SK-N-SH (cell line): Measurements from ENCODE around the gene PLEKHG7. TPM values are rescaled to one million over a fixed set of nuclear protein-coding genes. Genes with fewer than 3 reads are reported as not detected.
A peak's percentile ranks its signal among the peaks of the same experiment; 100 is the strongest.

Experiments used
- CTCF ChIA-PET: fragments of 300-600, 350-600 bp; formaldehyde crosslinking; extraction: SDS; loops from one replicate; lab custom pipeline; 2021; lab: Yijun Ruan, JAX
- POLR2A ChIA-PET: fragments of 350-600 bp; sonication (Branson Sonifier 250); formaldehyde crosslinking; extraction: SDS; loops from one replicate; lab custom pipeline; 2020; ENCODE audit warnings: antibody characterized with exemption, inconsistent platforms; lab: Yijun Ruan, JAX
- DNase-seq: peaks from one replicate; pipeline ENCODE4 v3.0.0; 2012
- H2AFZ ChIP-seq: fragments of 200-600 bp; sonication (generic); 2 replicates; pipeline ENCODE4 v1.8.1; 2016; ENCODE audit warnings: antibody characterized with exemption, mild to moderate bottlenecking, low read depth
- H3F3A ChIP-seq: fragments of 200-600 bp; sonication (generic); replicated peaks from 2 replicates; pipeline ENCODE3; 2016; ENCODE audit warnings: antibody characterized with exemption, mild to moderate bottlenecking; ENCODE audit not compliant: insufficient read depth
- H3K27ac ChIP-seq, 2 experiments: fragments of 200-500 bp in 1 of 2; fragments of 200-600 bp in 1 of 2; sonication (Bioruptor generic) in 1 of 2; sonication (generic), shearing (Covaris generic) in 1 of 2; 2 replicates each; pipeline versions ENCODE4 v1.5.1 to v1.6.1; 2014 to 2016; ENCODE audit warnings: low read depth in 2 of 2, inconsistent platforms in 1 of 2, low read length in 1 of 2, mild to moderate bottlenecking in 1 of 2, mixed read lengths in 1 of 2
- H3K27me3 ChIP-seq: fragments of 200-600 bp; sonication (generic), shearing (Covaris generic); 2 replicates; pipeline ENCODE4 v1.6.1; 2016; ENCODE audit warnings: mixed run types; ENCODE audit not compliant: insufficient read depth
- H3K36me3 ChIP-seq, 2 experiments: fragments of 200-500 bp in 1 of 2; fragments of 200-600 bp in 1 of 2; sonication (Bioruptor generic) in 1 of 2; sonication (generic) in 1 of 2; replicated peaks in 1 of 2; 2 replicates each; pipeline versions ENCODE3 to v1.5.1; 2014 to 2016; ENCODE audit warnings: low read length in 1 of 2, mild to moderate bottlenecking in 1 of 2; ENCODE audit not compliant: insufficient read depth in 2 of 2, control insufficient read depth in 1 of 2
- H3K4me1 ChIP-seq, 2 experiments: fragments of 200-500 bp in 1 of 2; fragments of 200-600 bp in 1 of 2; sonication (Bioruptor generic) in 1 of 2; sonication (generic), shearing (Covaris generic) in 1 of 2; 2 replicates each; pipeline versions ENCODE4 v1.5.1 to v1.6.1; 2014 to 2016; ENCODE audit warnings: low read depth in 1 of 2, low read length in 1 of 2, mixed run types in 1 of 2; ENCODE audit not compliant: insufficient read depth in 2 of 2, control insufficient read depth in 1 of 2
- H3K4me2 ChIP-seq: fragments of 200-600 bp; sonication (generic), shearing (Covaris generic); 2 replicates; pipeline ENCODE4 v1.6.1; 2017; ENCODE audit warnings: mixed run types
- H3K4me3 ChIP-seq, 2 experiments: fragments of 200-500 bp in 1 of 2; fragments of 200-600 bp in 1 of 2; sonication (Bioruptor generic) in 1 of 2; sonication (generic), shearing (Covaris generic) in 1 of 2; 2 replicates each; pipeline versions ENCODE4 v1.5.1 to v1.8.1; 2014 to 2016; ENCODE audit warnings: low read depth in 2 of 2, inconsistent platforms in 1 of 2, low read length in 1 of 2, mild to moderate bottlenecking in 1 of 2, mixed read lengths in 1 of 2, moderate library complexity in 1 of 2
- H3K79me2 ChIP-seq: fragments of 200-600 bp; sonication (generic); 2 replicates; pipeline ENCODE4 v1.8.1; 2017; ENCODE audit warnings: mild to moderate bottlenecking; ENCODE audit not compliant: insufficient read depth
- H3K9ac ChIP-seq: fragments of 200-600 bp; sonication (generic); 2 replicates; pipeline ENCODE4 v1.6.1; 2017; ENCODE audit warnings: mixed run types
- H3K9me2 ChIP-seq: fragments of 200-600 bp; sonication (generic); 2 replicates; pipeline ENCODE4 v1.6.1; 2017; ENCODE audit warnings: mixed run types
- H3K9me3 ChIP-seq: fragments of 200-600 bp; sonication (generic); 2 replicates; pipeline ENCODE4 v1.6.1; 2017; ENCODE audit warnings: mixed run types, mild to moderate bottlenecking, moderate library complexity
- H4K20me1 ChIP-seq: fragments of 200-600 bp; sonication (generic); 2 replicates; pipeline ENCODE4 v1.6.1; 2017; ENCODE audit warnings: mild to moderate bottlenecking, mixed run types; ENCODE audit not compliant: insufficient read depth
- FOXJ3 ChIP-seq: sonication (generic); formaldehyde crosslinking; IDR thresholded peaks from 2 replicates; pipeline ENCODE4 v1.5.1; 2020; ENCODE audit warnings: mild to moderate bottlenecking, missing genetic modification reagents
- JUND ChIP-seq: IDR thresholded peaks from 2 replicates; pipeline ENCODE4 v1.4.0; 2012
- NRF1 ChIP-seq: IDR thresholded peaks from 2 replicates; pipeline ENCODE4 v1.6.1; 2012; ENCODE audit warnings: low read depth, mild to moderate bottlenecking, low read length
- RCOR1 ChIP-seq: fragments of 150-350 bp; IDR thresholded peaks from 2 replicates; pipeline ENCODE4 v1.6.1; 2017; ENCODE audit warnings: antibody characterized with exemption, low read length
- RFX5 ChIP-seq: IDR thresholded peaks from 2 replicates; pipeline ENCODE4 v1.6.1; 2012; ENCODE audit warnings: mild to moderate bottlenecking, improper control_type of control experiment, low read length
- WGBS: methylation state at CpG from one replicate; pipeline ENCODE4 v1.1.6; 2017; ENCODE audit warnings: low lambda C conversion rate; 5-methylcytosine and 5-hydroxymethylcytosine counted together
- polyA plus RNA-seq, 3 experiments: library from polyadenylated mRNA; depleted of rRNA; stranded (reverse); fragments of >200 nt; gene quantifications; 2 replicates each; pipeline ENCODE4 v1.2.3, GENCODE V29; 2012
- TF ChIP-seq, protein P1 (sequence below): IDR thresholded peaks from 2 replicates; pipeline ENCODE4 v1.4.0; 2012; ENCODE audit warnings: low read depth, borderline replicate concordance
- TF ChIP-seq, protein P2 (sequence below): fragments of 200-600 bp; sonication (generic); IDR thresholded peaks from 2 replicates; pipeline ENCODE4 v1.6.1; 2017; ENCODE audit warnings: antibody characterized with exemption, mild to moderate bottlenecking, moderate library complexity

Gene PLEKHG7
- polyA plus RNA-seq, 1 of the 3 experiments (the other 2 are of a cell fraction) = not detected

DNA sequence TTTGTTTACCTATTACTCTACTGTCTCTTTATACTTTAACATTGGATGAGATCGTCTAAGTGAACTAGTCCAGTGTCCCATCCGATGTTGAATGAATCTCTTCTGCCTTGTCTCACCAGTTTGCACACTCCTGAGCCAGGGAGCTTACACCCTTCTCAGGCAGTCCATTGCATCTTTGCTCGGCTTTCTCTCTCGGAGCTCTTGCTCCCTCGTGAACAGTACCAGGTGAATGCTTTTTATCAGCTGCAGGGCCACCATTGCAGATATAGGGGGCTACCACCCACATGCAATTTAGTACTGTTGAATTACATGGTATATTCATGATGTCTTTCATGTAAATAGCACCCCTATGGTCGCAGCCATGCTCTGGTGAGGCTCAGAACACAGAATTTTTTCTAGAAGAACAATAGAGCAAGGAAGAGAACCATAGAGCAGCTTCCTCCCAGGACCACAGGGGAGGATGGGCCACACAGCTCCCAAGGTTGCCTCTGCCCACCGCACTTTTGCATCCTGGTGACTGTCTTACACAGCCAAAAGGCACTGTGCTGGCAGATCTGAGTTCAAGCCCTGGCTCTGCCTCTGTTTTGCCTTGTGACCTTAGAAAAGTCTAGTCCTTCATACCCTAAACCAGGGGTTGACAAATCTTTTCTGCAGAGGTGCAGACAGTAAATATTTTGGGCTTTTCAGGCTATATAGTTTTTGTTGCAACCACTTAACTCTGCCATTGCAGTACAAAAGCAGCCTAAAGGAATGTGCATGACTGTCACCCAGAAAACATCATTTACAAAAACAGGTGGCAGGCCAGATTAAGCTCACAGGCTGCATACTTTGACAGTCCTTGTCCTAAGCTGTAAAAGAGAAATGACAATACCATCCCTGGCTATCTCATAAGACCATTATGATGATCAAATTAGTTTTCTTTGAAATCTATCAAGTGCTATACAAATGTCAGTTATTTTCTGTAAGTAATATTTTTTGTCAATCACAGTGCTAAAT lies 35.4 kb downstream of the PLEKHG7 start:
- Histone ChIP-seq H3K36me3 (no peaks in the 10 kb centered on the region), H3F3A (no peaks in the 10 kb centered on the region), H3K9ac (no peak overlapping the region), H2AFZ (no peak overlapping the region), H3K4me2 (no peak overlapping the region), H3K27me3 (no peaks in the 10 kb centered on the region), H3K9me2 (no peaks in the 10 kb centered on the region), H4K20me1 (no peaks in the 10 kb centered on the region), H3K4me3 (no peak overlapping the region), H3K27ac (no peak overlapping the region), H3K4me1 (peaks cover 0 to 18% of the 10 kb centered on the region in 2 experiments; a peak in 1 of 4 replicates), H3K9me3 (no peaks in the 10 kb centered on the region), H3K79me2 (no peaks in the 10 kb centered on the region)
- ChIA-PET CTCF (interaction anchor here (1.3 to 1.4 kb wide), 2 partner anchors 21 to 38 kb away, joined by 3 read pairs; no protein-coding TSS in a partner anchor), POLR2A (no interaction called here)
- DNase-seq = no peak
- TF ChIP-seq RCOR1 = no peak
- TF ChIP-seq FOXJ3 (CRISPR knock-in tag) = no peak
- TF ChIP-seq, protein P1, sequence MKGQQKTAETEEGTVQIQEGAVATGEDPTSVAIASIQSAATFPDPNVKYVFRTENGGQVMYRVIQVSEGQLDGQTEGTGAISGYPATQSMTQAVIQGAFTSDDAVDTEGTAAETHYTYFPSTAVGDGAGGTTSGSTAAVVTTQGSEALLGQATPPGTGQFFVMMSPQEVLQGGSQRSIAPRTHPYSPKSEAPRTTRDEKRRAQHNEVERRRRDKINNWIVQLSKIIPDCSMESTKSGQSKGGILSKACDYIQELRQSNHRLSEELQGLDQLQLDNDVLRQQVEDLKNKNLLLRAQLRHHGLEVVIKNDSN = no peak
- TF ChIP-seq, protein P2, sequence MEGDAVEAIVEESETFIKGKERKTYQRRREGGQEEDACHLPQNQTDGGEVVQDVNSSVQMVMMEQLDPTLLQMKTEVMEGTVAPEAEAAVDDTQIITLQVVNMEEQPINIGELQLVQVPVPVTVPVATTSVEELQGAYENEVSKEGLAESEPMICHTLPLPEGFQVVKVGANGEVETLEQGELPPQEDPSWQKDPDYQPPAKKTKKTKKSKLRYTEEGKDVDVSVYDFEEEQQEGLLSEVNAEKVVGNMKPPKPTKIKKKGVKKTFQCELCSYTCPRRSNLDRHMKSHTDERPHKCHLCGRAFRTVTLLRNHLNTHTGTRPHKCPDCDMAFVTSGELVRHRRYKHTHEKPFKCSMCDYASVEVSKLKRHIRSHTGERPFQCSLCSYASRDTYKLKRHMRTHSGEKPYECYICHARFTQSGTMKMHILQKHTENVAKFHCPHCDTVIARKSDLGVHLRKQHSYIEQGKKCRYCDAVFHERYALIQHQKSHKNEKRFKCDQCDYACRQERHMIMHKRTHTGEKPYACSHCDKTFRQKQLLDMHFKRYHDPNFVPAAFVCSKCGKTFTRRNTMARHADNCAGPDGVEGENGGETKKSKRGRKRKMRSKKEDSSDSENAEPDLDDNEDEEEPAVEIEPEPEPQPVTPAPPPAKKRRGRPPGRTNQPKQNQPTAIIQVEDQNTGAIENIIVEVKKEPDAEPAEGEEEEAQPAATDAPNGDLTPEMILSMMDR = no peak
- TF ChIP-seq NRF1 = no peak
- 87% methylated on average over 7 of the region's 7 CpGs for whole genome bisulfite sequencing

- peaks cover 0 to 18% of the 10 kb centered on the region in 2 experiments; a peak in 1 of 4 replicates for H3K4me1 ChIP-seq
- DNase-seq = no peak
- POLR2A ChIA-PET = no interaction called here
- CTCF ChIA-PET = interaction anchor here (0.8 to 1.4 kb wide), 3 partner anchors 12 to 39 kb away, joined by 3 to 4 read pairs (median 3); no protein-coding TSS in a partner anchor
- no peaks in the 10 kb centered on the region for H3F3A ChIP-seq
- H3K9ac ChIP-seq = no peak overlapping the region
- H3K4me3 ChIP-seq = no peak overlapping the region
- no peak overlapping the region for H3K4me2 ChIP-seq
- H3K79me2 ChIP-seq = no peaks in the 10 kb centered on the region
- H3K9me2 ChIP-seq = no peaks in the 10 kb centered on the region
- H2AFZ ChIP-seq = no peak overlapping the region
- H4K20me1 ChIP-seq = no peaks in the 10 kb centered on the region
- 85% methylated on average over 4 of the region's 4 CpGs for WGBS
- no peaks in the 10 kb centered on the region for H3K27me3 ChIP-seq
- no peaks in the 10 kb centered on the region for H3K9me3 ChIP-seq
- no peak overlapping the region for H3K27ac ChIP-seq
- no peak for TF ChIP-seq JUND
- no peak for TF ChIP-seq RFX5
- TF ChIP-seq, protein P1 = 0 out of 2 replicates have a peak, but pooled peaks have one; percentile 25
- no peaks in the 10 kb centered on the region for H3K36me3 ChIP-seq
These were observed 36.3 kb downstream of the PLEKHG7 start for GRCh38 chr12:92739113-92739512.
